Hepatocyte (in vitro differentiated cells): ENCODE measurements around the gene CPA5.

Experiments used
- EZH2 ChIP-seq: fragments of 200-600 bp; sonication (generic); IDR thresholded peaks from 2 replicates; pipeline ENCODE4 v1.6.1; 2016; ENCODE audit warnings: antibody characterized with exemption, mild to moderate bottlenecking, borderline replicate concordance
- TF ChIP-seq, protein P1 (sequence below): fragments of 200-600 bp; sonication (generic); IDR thresholded peaks from 2 replicates; pipeline ENCODE4 v1.5.1; 2016; ENCODE audit warnings: antibody characterized with exemption, mild to moderate bottlenecking; ENCODE audit not compliant: poor library complexity

DNA sequence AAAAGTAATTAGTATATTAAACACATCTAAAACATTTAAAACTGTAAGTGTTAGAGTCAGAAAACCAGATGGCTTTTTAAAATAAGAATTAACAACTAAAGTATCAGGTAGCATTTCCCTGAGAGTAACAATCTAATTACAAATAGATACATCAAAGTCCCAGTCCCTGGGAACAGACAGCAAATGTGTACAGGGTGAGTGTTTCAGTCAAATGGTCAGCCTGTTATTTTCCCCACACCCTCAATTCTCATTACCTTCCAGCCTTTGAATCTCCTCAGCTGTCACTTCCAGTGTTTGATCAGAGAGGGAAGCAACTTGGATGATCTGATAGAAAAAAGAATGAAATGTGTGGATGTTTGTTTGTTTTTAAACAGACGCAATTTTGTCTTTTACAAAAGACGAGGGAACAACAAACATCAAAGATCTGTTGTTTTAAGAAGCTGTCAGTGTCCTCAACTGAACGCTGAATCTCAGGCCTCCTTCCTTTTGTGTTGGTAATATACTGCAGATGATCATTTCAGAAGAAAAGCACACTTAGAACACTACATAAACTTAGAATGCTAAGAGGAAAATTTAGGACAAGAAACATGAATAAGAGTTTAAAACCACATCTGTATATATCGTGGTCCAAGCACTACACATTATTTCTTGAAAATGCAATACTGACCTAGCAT is 66.4 kb downstream of the CPA5 start:
- TF ChIP-seq, protein P1, sequence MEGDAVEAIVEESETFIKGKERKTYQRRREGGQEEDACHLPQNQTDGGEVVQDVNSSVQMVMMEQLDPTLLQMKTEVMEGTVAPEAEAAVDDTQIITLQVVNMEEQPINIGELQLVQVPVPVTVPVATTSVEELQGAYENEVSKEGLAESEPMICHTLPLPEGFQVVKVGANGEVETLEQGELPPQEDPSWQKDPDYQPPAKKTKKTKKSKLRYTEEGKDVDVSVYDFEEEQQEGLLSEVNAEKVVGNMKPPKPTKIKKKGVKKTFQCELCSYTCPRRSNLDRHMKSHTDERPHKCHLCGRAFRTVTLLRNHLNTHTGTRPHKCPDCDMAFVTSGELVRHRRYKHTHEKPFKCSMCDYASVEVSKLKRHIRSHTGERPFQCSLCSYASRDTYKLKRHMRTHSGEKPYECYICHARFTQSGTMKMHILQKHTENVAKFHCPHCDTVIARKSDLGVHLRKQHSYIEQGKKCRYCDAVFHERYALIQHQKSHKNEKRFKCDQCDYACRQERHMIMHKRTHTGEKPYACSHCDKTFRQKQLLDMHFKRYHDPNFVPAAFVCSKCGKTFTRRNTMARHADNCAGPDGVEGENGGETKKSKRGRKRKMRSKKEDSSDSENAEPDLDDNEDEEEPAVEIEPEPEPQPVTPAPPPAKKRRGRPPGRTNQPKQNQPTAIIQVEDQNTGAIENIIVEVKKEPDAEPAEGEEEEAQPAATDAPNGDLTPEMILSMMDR: no peak
- TF ChIP-seq EZH2: no peak
